A204.1 (cell line): ENCODE measurements around the gene RPS24.
"Not testable (repeated sequence)": the region's sequence is repeated elsewhere in the genome, so short reads cannot be mapped to it uniquely, and the experiment has no call there.

Experiments used
- FAIRE-seq: peaks from 2 replicates; lab custom pipeline; 2012; peaks lifted over from hg19 to GRCh38; lab: Jason Lieb, UNC

RPS24 gene

GRCh38 chr10:78053211-78053868 lies 19.7 kb downstream of the RPS24 start:
- no peak for FAIRE-seq

GRCh38 chr10:78058562-78058961 lies 24.9 kb downstream of the RPS24 start:
- no peak for FAIRE-seq

GRCh38 chr10:78059906-78060702 lies 26.4 kb downstream of the RPS24 start:
- no peak for FAIRE-seq

GRCh38 chr10:78062296-78062695 lies 28.6 kb downstream of the RPS24 start:
- FAIRE-seq = no peak

GRCh38 chr10:78063236-78063635 lies 29.6 kb downstream of the RPS24 start:
- FAIRE-seq = no peak

- not testable (repeated sequence) for FAIRE-seq
Measured at GRCh38 chr10:78064919-78065318, 31.3 kb downstream of the RPS24 start.

- FAIRE-seq = no peak
Measured at GRCh38 chr10:78065611-78066010, 31.9 kb downstream of the RPS24 start.

- no peak for FAIRE-seq
Measured at GRCh38 chr10:78066012-78066411, 32.3 kb downstream of the RPS24 start.

GRCh38 chr10:78066728-78067430 lies 33.2 kb downstream of the RPS24 start:
- FAIRE-seq = no peak

- FAIRE-seq = no peak
Measured at GRCh38 chr10:78069151-78069550, 35.5 kb downstream of the RPS24 start.

GRCh38 chr10:78070064-78070463 lies 36.4 kb downstream of the RPS24 start:
- not testable (repeated sequence) for FAIRE-seq

- no peak for FAIRE-seq
Measured at GRCh38 chr10:78070726-78071125, 37.1 kb downstream of the RPS24 start.

GRCh38 chr10:78071140-78071856 lies 37.6 kb downstream of the RPS24 start:
- FAIRE-seq = no peak

- no peak for FAIRE-seq
Measured at GRCh38 chr10:78071857-78072179, 38.2 kb downstream of the RPS24 start.

- FAIRE-seq = no peak
Measured at GRCh38 chr10:78072504-78072903, 38.8 kb downstream of the RPS24 start.

GRCh38 chr10:78075806-78076205 lies 42.1 kb downstream of the RPS24 start:
- FAIRE-seq = not testable (repeated sequence)

- no peak for FAIRE-seq
Measured at GRCh38 chr10:78078539-78079330, 45.1 kb downstream of the RPS24 start.

- no peak for FAIRE-seq
Measured at GRCh38 chr10:78079411-78079810, 45.7 kb downstream of the RPS24 start.

- FAIRE-seq = no peak
Measured at GRCh38 chr10:78081292-78081691, 47.6 kb downstream of the RPS24 start.

- no peak for FAIRE-seq
Measured at GRCh38 chr10:78082636-78083035, 49.0 kb downstream of the RPS24 start.
